Ishikawa (cell line): ENCODE measurements around the gene PTGFRN.

Experiments used
- CEBPB ChIP-seq: IDR thresholded peaks from 2 replicates; pipeline ENCODE4 v1.6.1; 2012
- CREB1 ChIP-seq: IDR thresholded peaks from 2 replicates; pipeline ENCODE4 v1.6.1; 2012; ENCODE audit warnings: low read depth
- EGR1 ChIP-seq: IDR thresholded peaks from 2 replicates; pipeline ENCODE4 v1.6.1; 2012
- EP300 ChIP-seq: IDR thresholded peaks from 2 replicates; pipeline ENCODE4 v1.6.1; 2012; ENCODE audit warnings: borderline replicate concordance
- FOXM1 ChIP-seq: IDR thresholded peaks from 2 replicates; pipeline ENCODE4 v1.6.1; 2012; ENCODE audit warnings: low read depth, borderline replicate concordance
- MAX ChIP-seq: IDR thresholded peaks from 2 replicates; pipeline ENCODE4 v1.6.1; 2012
- NFIC ChIP-seq: IDR thresholded peaks from 2 replicates; pipeline ENCODE4 v1.6.1; 2012
- RAD21 ChIP-seq: IDR thresholded peaks from 2 replicates; pipeline ENCODE4 v1.6.1; 2012; ENCODE audit warnings: low read depth
- TAF1 ChIP-seq: IDR thresholded peaks from 2 replicates; pipeline ENCODE4 v1.6.1; 2012; ENCODE audit warnings: low read depth, mild to moderate bottlenecking
- TCF12 ChIP-seq: IDR thresholded peaks from 2 replicates; pipeline ENCODE4 v1.6.1; 2012; ENCODE audit warnings: low read depth
- TEAD4 ChIP-seq: IDR thresholded peaks from 2 replicates; pipeline ENCODE4 v1.6.1; 2012
- YY1 ChIP-seq: IDR thresholded peaks from 2 replicates; pipeline ENCODE4 v1.6.1; 2012; ENCODE audit warnings: low read depth
- ZBTB7A ChIP-seq: IDR thresholded peaks from 2 replicates; pipeline ENCODE4 v1.6.1; 2012; ENCODE audit warnings: low read depth
- TF ChIP-seq, protein P1 (sequence below): IDR thresholded peaks from 2 replicates; pipeline ENCODE4 v1.6.1; 2012; ENCODE audit warnings: low read depth, mild to moderate bottlenecking
- TF ChIP-seq, protein P2 (sequence below): IDR thresholded peaks from 2 replicates; pipeline ENCODE4 v1.6.1; 2012

Gene PTGFRN

DNA sequence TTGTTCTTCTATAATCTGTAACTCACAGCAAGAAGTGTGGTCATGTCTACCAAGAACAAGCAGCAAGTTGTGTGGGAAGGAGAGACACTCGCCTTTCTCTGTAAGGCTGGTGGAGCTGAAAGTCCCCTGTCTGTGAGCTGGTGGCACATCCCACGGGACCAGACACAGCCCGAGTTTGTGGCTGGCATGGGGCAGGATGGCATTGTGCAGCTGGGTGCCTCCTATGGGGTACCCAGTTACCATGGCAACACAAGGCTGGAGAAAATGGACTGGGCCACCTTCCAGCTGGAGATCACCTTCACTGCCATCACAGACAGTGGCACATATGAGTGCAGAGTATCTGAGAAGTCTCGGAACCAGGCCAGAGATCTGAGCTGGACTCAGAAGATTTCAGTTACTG is 107.3 kb downstream of the PTGFRN start:
- TF ChIP-seq YY1 = no peak
- TF ChIP-seq MAX = no peak
- TF ChIP-seq, protein P1, sequence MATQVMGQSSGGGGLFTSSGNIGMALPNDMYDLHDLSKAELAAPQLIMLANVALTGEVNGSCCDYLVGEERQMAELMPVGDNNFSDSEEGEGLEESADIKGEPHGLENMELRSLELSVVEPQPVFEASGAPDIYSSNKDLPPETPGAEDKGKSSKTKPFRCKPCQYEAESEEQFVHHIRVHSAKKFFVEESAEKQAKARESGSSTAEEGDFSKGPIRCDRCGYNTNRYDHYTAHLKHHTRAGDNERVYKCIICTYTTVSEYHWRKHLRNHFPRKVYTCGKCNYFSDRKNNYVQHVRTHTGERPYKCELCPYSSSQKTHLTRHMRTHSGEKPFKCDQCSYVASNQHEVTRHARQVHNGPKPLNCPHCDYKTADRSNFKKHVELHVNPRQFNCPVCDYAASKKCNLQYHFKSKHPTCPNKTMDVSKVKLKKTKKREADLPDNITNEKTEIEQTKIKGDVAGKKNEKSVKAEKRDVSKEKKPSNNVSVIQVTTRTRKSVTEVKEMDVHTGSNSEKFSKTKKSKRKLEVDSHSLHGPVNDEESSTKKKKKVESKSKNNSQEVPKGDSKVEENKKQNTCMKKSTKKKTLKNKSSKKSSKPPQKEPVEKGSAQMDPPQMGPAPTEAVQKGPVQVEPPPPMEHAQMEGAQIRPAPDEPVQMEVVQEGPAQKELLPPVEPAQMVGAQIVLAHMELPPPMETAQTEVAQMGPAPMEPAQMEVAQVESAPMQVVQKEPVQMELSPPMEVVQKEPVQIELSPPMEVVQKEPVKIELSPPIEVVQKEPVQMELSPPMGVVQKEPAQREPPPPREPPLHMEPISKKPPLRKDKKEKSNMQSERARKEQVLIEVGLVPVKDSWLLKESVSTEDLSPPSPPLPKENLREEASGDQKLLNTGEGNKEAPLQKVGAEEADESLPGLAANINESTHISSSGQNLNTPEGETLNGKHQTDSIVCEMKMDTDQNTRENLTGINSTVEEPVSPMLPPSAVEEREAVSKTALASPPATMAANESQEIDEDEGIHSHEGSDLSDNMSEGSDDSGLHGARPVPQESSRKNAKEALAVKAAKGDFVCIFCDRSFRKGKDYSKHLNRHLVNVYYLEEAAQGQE = no peak
- TF ChIP-seq ZBTB7A = no peak
- TF ChIP-seq, protein P2, sequence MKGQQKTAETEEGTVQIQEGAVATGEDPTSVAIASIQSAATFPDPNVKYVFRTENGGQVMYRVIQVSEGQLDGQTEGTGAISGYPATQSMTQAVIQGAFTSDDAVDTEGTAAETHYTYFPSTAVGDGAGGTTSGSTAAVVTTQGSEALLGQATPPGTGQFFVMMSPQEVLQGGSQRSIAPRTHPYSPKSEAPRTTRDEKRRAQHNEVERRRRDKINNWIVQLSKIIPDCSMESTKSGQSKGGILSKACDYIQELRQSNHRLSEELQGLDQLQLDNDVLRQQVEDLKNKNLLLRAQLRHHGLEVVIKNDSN = no peak
- TF ChIP-seq RAD21 = no peak
- no peak for TF ChIP-seq TAF1

DNA sequence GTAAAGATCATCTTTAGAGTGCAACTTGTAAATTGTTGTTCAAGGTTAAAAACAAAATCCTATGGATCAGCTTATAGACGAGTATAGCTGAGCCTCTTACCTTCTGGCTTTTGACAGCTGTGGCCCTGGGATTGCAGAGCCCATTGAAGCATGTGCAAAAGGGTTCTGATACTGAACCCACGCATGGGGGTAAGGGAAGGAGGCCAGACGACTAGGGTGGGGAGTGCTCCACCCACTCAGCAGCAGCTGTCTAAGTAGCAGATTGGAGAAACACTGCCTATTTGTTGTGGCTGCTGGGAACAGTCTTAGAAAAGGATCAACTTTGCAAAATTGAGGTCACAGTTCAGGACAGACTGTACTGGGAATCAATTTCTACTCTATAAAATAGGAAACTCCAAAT is 107.9 kb downstream of the PTGFRN start:
- TF ChIP-seq CEBPB (no peak), EP300 (no peak), TCF12 (no peak), MAX (no peak), CREB1 (no peak), ZBTB7A (no peak), NFIC (no peak), TAF1 (no peak), RAD21 (no peak), TEAD4 (no peak), EGR1 (no peak), YY1 (no peak), FOXM1 (no peak)
- TF ChIP-seq, protein P1 = no peak
- TF ChIP-seq, protein P2 = no peak

- TF ChIP-seq TAF1 = no peak
- TF ChIP-seq, protein P2 = no peak
- TF ChIP-seq, protein P1 = no peak
- no peak for TF ChIP-seq CEBPB
- no peak for TF ChIP-seq TCF12
- TF ChIP-seq NFIC = no peak
- no peak for TF ChIP-seq CREB1
Measured at GRCh38 chr1:117020526-117021156, 110.9 kb downstream of the PTGFRN start.

- no peak for TF ChIP-seq EGR1
- TF ChIP-seq, protein P1 = no peak
- TF ChIP-seq, protein P2 = no peak
Measured at GRCh38 chr1:117022114-117022513, 112.4 kb downstream of the PTGFRN start.
